ENCODE results near the gene CDH13.

- TF ChIP-seq CTCF (IDR thresholded peaks at IDR 0.05; ENCODE audit: borderline replicate concordance, extremely low read depth, low read length, poor library complexity, severe bottlenecking) (no peak), EZH2 (IDR thresholded peaks at IDR 0.05; ENCODE audit: borderline replicate concordance, low read depth, low read length, severe bottlenecking) (no peak)
These were observed 1097.8 kb downstream of the CDH13 start for GRCh38 chr16:83724585-83724984.
